K562 (cell line): ENCODE data around the gene SYT3. TPM values are rescaled to one million over a fixed set of nuclear protein-coding genes. Genes with fewer than 3 reads are reported as not detected.

Experiments
- CREM ChIP-seq: IDR thresholded peaks from 2 replicates; pipeline ENCODE4 v1.6.1; 2014; ENCODE audit warnings: antibody characterized with exemption, low read depth
- E2F3 ChIP-seq: fragments of 250-450 bp; sonication (Bioruptor Pico); IDR thresholded peaks from 2 replicates; pipeline ENCODE4 v1.4.0; 2020; ENCODE audit warnings: mild to moderate bottlenecking
- E2F5 ChIP-seq: sonication (generic); formaldehyde crosslinking; IDR thresholded peaks from 2 replicates; pipeline ENCODE4 v1.8.0; 2022; ENCODE audit warnings: mild to moderate bottlenecking, missing genetic modification reagents
- FOXM1 ChIP-seq, 2 experiments: fragments of 450-650 bp in 1 of 2; sonication (generic) in 1 of 2; formaldehyde crosslinking in 1 of 2; IDR thresholded peaks; 2 replicates each; pipeline versions ENCODE4 v1.6.1 to v1.9.0; 2017 to 2022; ENCODE audit warnings: low read depth in 2 of 2, mild to moderate bottlenecking in 2 of 2, missing genetic modification reagents in 1 of 2, moderate library complexity in 1 of 2
- KDM5B ChIP-seq: fragments of 200-600 bp; sonication (generic); IDR thresholded peaks from 2 replicates; pipeline ENCODE4 v1.6.1; 2012; ENCODE audit warnings: low read depth, mild to moderate bottlenecking, moderate library complexity, low read length, control low read depth, inconsistent platforms; ENCODE audit not compliant: insufficient replicate concordance
- MCM3 ChIP-seq: fragments of 450-650 bp; IDR thresholded peaks from 2 replicates; pipeline ENCODE4 v1.6.1; 2016
- MIER1 ChIP-seq: fragments of 450-650 bp; IDR thresholded peaks from 2 replicates; pipeline ENCODE4 v1.6.1; 2016; ENCODE audit warnings: antibody characterized with exemption, mild to moderate bottlenecking, low read depth
- NR2C1 ChIP-seq, 2 experiments: fragments of 450-650 bp; IDR thresholded peaks; 2 replicates each; pipeline ENCODE4 v1.6.1; 2017; ENCODE audit warnings: mild to moderate bottlenecking in 2 of 2, antibody characterized with exemption in 1 of 2, inconsistent platforms in 1 of 2, missing compliant biosample characterization in 1 of 2, missing genetic modification characterization in 1 of 2
- PBX2 ChIP-seq, 2 experiments: IDR thresholded peaks in 1 of 2; conservative IDR thresholded peaks in 1 of 2; 2 replicates each; pipeline ENCODE4 v1.6.1; 2016; ENCODE audit warnings: low read depth in 2 of 2, mild to moderate bottlenecking in 1 of 2, missing compliant biosample characterization in 1 of 2, missing genetic modification characterization in 1 of 2, moderate library complexity in 1 of 2
- SP1 ChIP-seq: sonication (generic); formaldehyde crosslinking; IDR thresholded peaks from 2 replicates; pipeline ENCODE4 v1.8.1; 2022; ENCODE audit warnings: mild to moderate bottlenecking, missing genetic modification reagents
- TEAD1 ChIP-seq, 2 experiments: fragments of 450-650 bp in 1 of 2; sonication (generic) in 1 of 2; formaldehyde crosslinking; IDR thresholded peaks; 2 replicates each; pipeline versions ENCODE4 v1.4.0 to v1.8.0; 2020 to 2022; ENCODE audit warnings: mild to moderate bottlenecking in 2 of 2, missing genetic modification reagents in 1 of 2
- XRCC5 ChIP-seq: fragments of 200-400 bp; formaldehyde crosslinking; IDR thresholded peaks from 2 replicates; pipeline ENCODE4 v1.6.1; 2017; ENCODE audit warnings: low read depth, mild to moderate bottlenecking, low read length
- ZNF124 ChIP-seq: sonication (generic); formaldehyde crosslinking; IDR thresholded peaks from 2 replicates; pipeline ENCODE4 v1.8.1; 2022; ENCODE audit warnings: missing genetic modification reagents
- ZNF140 ChIP-seq: fragments of 250-450 bp; sonication (Bioruptor Pico); IDR thresholded peaks from 2 replicates; pipeline ENCODE4 v1.8.0; 2021; ENCODE audit warnings: moderate library complexity, mild to moderate bottlenecking, inconsistent platforms
- ZNF239 ChIP-seq: fragments of 250-450 bp; sonication (Bioruptor Pico); IDR thresholded peaks from 2 replicates; pipeline ENCODE4 v1.4.0; 2020; ENCODE audit warnings: mild to moderate bottlenecking
- polyA plus RNA-seq, 8 experiments: library from polyadenylated mRNA; depleted of rRNA in 4 of 8; stranded (reverse) in 5 of 8; unstranded in 3 of 8; fragments of >200 nt; fragmentation: Nextera tagmentation in 2 of 8; fragmentation: Illumina TruSeq in 1 of 8; extraction: Ambion mirVana in 2 of 8; extraction: Trizol in 1 of 8; gene quantifications; 2 replicates each; pipeline versions ENCODE4 v1.2.1 to v1.2.3, GENCODE V29; 2011 to 2014; ENCODE audit warnings: inconsistent platforms in 1 of 8, missing spikeins in 1 of 8
- total RNA-seq, 7 experiments: library from RNA; depleted of rRNA in 6 of 7; stranded (reverse); fragments of >200 nt in 6 of 7; fragmentation: Illumina TruSeq in 2 of 7; extraction: Trizol in 2 of 7; gene quantifications; 2 replicates each; pipeline versions ENCODE4 v1.2.1 to v1.2.3, GENCODE V29; 2011 to 2021; ENCODE audit warnings: low replicate concordance in 1 of 7
- TF ChIP-seq, protein P1 (sequence below): fragments of 250-450 bp; sonication (Bioruptor Pico); IDR thresholded peaks from 2 replicates; pipeline ENCODE4 v1.8.0; 2022; ENCODE audit warnings: moderate library complexity, mild to moderate bottlenecking, inconsistent platforms
- TF ChIP-seq, protein P2 (sequence below): sonication (generic); formaldehyde crosslinking; IDR thresholded peaks from 2 replicates; pipeline ENCODE4 v1.8.0; 2022; ENCODE audit warnings: mild to moderate bottlenecking, missing genetic modification reagents

SYT3 gene
- total and polyA plus RNA-seq, 9 of the 15 experiments (the other 6 are each of a cell fraction or from before 2014, with no cell fraction given): 0.36 to 2.0 (median 0.54) TPM; not detected in 2

- TF ChIP-seq PBX2 (CRISPR knock-in tag; IDR thresholded peaks at IDR 0.05; ENCODE audit: low read depth) (no peak), PBX2 (tag; conservative IDR thresholded peaks at IDR 0.05; ENCODE audit: low read depth) (peak; percentile 34), SP1 (CRISPR knock-in tag) (no peak), NR2C1 (IDR thresholded peaks at IDR 0.05) (0 out of 2 replicates have a peak, but pooled peaks have one; percentile 10), NR2C1 (tag; IDR thresholded peaks at IDR 0.05) (no peak), ZNF124 (CRISPR knock-in tag) (no peak), E2F3 (CRISPR knock-in tag) (peak; percentile 90), KDM5B (no peak), TEAD1 (CRISPR knock-in tag; IDR thresholded peaks at IDR 0.05) (0 out of 4 replicates have a peak, but pooled peaks of 1 of the 2 experiments have one; percentile 36), E2F5 (CRISPR knock-in tag) (no peak), MCM3 (no peak), CREM (peak; percentile 99), ZNF140 (CRISPR knock-in tag) (no peak), FOXM1 (IDR thresholded peaks at IDR 0.05; ENCODE audit: low read depth) (no peak), FOXM1 (CRISPR knock-in tag; IDR thresholded peaks at IDR 0.05; ENCODE audit: low read depth) (no peak), XRCC5 (no peak), ZNF239 (CRISPR knock-in tag) (no peak), MIER1 (peak; percentile 60; the same call in 1 of the 2 replicates)
- TF ChIP-seq, protein P1, sequence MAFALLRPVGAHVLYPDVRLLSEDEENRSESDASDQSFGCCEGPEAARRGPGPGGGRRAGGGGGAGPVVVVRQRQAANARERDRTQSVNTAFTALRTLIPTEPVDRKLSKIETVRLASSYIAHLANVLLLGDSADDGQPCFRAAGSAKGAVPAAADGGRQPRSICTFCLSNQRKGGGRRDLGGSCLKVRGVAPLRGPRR (CRISPR knock-in tag): no peak
- TF ChIP-seq, protein P2, sequence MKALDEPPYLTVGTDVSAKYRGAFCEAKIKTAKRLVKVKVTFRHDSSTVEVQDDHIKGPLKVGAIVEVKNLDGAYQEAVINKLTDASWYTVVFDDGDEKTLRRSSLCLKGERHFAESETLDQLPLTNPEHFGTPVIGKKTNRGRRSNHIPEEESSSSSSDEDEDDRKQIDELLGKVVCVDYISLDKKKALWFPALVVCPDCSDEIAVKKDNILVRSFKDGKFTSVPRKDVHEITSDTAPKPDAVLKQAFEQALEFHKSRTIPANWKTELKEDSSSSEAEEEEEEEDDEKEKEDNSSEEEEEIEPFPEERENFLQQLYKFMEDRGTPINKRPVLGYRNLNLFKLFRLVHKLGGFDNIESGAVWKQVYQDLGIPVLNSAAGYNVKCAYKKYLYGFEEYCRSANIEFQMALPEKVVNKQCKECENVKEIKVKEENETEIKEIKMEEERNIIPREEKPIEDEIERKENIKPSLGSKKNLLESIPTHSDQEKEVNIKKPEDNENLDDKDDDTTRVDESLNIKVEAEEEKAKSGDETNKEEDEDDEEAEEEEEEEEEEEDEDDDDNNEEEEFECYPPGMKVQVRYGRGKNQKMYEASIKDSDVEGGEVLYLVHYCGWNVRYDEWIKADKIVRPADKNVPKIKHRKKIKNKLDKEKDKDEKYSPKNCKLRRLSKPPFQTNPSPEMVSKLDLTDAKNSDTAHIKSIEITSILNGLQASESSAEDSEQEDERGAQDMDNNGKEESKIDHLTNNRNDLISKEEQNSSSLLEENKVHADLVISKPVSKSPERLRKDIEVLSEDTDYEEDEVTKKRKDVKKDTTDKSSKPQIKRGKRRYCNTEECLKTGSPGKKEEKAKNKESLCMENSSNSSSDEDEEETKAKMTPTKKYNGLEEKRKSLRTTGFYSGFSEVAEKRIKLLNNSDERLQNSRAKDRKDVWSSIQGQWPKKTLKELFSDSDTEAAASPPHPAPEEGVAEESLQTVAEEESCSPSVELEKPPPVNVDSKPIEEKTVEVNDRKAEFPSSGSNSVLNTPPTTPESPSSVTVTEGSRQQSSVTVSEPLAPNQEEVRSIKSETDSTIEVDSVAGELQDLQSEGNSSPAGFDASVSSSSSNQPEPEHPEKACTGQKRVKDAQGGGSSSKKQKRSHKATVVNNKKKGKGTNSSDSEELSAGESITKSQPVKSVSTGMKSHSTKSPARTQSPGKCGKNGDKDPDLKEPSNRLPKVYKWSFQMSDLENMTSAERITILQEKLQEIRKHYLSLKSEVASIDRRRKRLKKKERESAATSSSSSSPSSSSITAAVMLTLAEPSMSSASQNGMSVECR (CRISPR knock-in tag): no peak
Measured at GRCh38 chr19:50679177-50680125, 39.8 kb upstream of the SYT3 start (continued).
